ENCODE data around the gene TOX2.

Gene TOX2

GRCh38 chr20:44115762-44116644, 201.4 kb downstream of the TOX2 start:
- intact Hi-C loops (cut with DNase I) = loop anchor here (2.0 kb wide), 1 partner anchor 75 kb away; no protein-coding TSS in a partner anchor
- peak in 1 of 42 donors; percentile 18 for DNase-seq

GRCh38 chr20:44117296-44118184, 202.9 kb downstream of the TOX2 start:
- intact Hi-C loops (cut with DNase I) = loop anchor here (2.0 kb wide), 1 partner anchor 73 kb away; no protein-coding TSS in a partner anchor
- peak in 1 of 42 donors; percentile 8 for DNase-seq

DNA sequence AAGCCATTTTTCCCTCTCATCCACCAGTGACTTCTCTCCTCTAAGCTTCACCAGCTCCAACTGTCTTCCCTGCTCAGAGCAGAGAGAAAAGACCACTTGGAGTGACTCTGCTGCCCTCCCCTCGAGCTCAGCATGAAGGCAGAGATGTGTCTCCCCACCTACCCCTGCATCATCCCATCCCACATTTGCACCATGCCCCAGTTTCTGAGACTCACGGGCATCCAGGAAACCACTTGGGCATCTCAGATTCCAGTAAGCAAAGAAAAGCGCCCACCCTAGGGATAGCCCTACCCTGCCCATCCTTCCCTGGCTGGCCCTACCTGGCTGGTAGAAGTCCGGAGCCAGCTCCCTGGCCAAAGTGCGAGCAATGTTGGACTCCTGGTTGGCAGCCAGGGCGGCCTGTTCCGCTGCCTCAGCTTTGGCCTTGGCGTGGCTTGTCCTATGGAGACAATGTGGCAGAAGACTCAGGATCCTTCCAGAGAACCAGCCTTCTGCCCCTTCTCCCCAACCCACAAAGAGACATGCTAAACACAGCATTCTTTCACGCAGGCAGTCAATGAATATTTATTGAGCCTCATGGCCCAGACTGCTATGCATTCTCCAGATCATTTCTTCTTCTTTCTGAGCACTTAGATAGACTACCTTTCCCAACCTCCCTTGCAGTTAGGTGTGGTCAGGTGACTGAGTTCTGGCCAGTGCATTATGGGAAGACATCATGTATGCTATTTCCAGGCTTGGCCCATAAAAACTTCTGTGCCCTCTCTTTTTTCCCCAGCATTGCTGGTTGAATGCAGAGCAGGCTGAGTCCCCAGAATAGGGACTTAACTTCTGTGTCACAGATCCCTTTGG, 203.8 kb downstream of the TOX2 start:
- no peak for DNase-seq
- intact Hi-C loops (cut with DNase I) = no loop called here
